ENCODE results near the gene BNC2. TPM values are rescaled to one million over a fixed set of nuclear protein-coding genes. Genes with fewer than 3 reads are reported as not detected.
A peak's percentile ranks its signal among the peaks of the same experiment; 100 is the strongest.

Gene BNC2
- total RNA-seq, 4 donors from 2014 or later, result 90.2 to 130 (median 100.0) TPM

DNA sequence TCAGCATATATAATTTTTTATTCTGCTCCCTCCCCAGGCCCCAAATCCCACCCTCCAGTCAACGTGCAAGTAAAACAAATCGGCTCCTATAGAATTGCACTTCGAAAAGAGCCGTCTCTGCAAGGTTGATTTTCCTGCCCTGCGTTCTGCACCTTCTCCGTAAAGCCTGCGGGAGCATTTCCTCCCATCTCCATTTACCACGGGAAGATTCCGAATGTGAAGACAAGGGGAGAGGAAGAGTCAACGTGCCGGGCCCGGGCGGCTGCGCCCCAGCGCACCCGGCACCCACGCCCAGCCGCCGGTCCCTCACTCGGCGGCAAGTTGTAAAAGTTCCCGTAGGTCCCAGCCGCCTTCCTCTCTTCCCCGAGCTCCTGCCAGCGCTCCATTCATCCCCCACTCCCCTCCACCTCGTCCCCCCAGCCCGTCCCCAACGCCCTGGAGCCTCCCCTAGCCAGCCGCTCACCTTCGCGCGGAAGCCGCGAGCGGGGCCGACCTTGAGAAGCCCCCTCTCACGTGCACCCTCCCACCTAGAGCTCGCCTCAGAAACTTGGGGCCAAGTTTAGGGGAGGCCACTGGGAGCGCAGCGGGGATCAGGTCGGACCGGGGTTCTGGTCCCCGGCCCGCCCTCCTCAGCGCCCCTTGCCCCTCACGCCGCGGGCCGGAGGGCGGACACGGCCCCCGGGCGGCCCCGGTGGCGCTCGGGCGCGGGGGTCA is 431 bp downstream of the BNC2 start:
- peak; percentile 4 for ATAC-seq
- Histone ChIP-seq H3K4me3 (peak overlapping the region; percentile 78 to 84), H3K36me3 (no peaks in the 10 kb centered on the region), H3K9me3 (no peaks in the 10 kb centered on the region), H3K4me1 (peaks cover 0 to 44% (median 0%) of the 10 kb centered on the region in 3 donors), H3K27me3 (no peaks in the 10 kb centered on the region), H3K27ac (peak overlapping the region; percentile 89 to 96 (median 92))
- TF ChIP-seq CTCF (IDR thresholded peaks at IDR 0.05), result peak in 1 of 4 experiments; percentile 16
- TF ChIP-seq POLR2AphosphoS5 (IDR thresholded peaks at IDR 0.05), result no peak
- WGBS, 2 donors (ENCODE audit: low coverage in 1 of 2), result 0% methylated on average over 7 to 23 of the region's 58 CpGs

GRCh38 chr9:16869131-16869881 is 1.2 kb downstream of the BNC2 start:
- 9 to 20% methylated on average over 10 to 21 of the region's 21 CpGs for WGBS, 2 donors (ENCODE audit: low coverage in 1 of 2)
- no peaks in the 10 kb centered on the region for H3K27me3 ChIP-seq
- peak overlapping the region; percentile 89 to 96 (median 92) for H3K27ac ChIP-seq
- no peaks in the 10 kb centered on the region for H3K36me3 ChIP-seq
- ATAC-seq, result no peak
- TF ChIP-seq EP300 (IDR thresholded peaks at IDR 0.05) (no peak), CTCF (IDR thresholded peaks at IDR 0.05) (no peak), POLR2A (IDR thresholded peaks at IDR 0.05) (no peak), POLR2AphosphoS5 (IDR thresholded peaks at IDR 0.05) (no peak)
- H3K9me3 ChIP-seq, result no peaks in the 10 kb centered on the region
- peak overlapping the region; percentile 78 to 84 for H3K4me3 ChIP-seq
- H3K4me1 ChIP-seq, result peaks cover 0 to 52% (median 0%) of the 10 kb centered on the region in 3 donors

GRCh38 chr9:16868701-16869100 is 1.8 kb downstream of the BNC2 start:
- no peak for ATAC-seq
- H3K9me3 ChIP-seq, result no peaks in the 10 kb centered on the region
- H3K4me1 ChIP-seq, result peaks cover 0 to 58% (median 0%) of the 10 kb centered on the region in 3 donors
- peak overlapping the region; percentile 89 to 96 (median 92) for H3K27ac ChIP-seq
- peak overlapping the region; percentile 78 to 84 for H3K4me3 ChIP-seq
- 17 to 33% methylated on average over 5 of the region's 5 CpGs for WGBS, 2 donors (ENCODE audit: low coverage in 1 of 2)
- H3K36me3 ChIP-seq, result no peaks in the 10 kb centered on the region
- TF ChIP-seq CTCF (IDR thresholded peaks at IDR 0.05) (no peak), POLR2A (IDR thresholded peaks at IDR 0.05) (no peak), EP300 (IDR thresholded peaks at IDR 0.05) (no peak), POLR2AphosphoS5 (IDR thresholded peaks at IDR 0.05) (no peak)
- no peaks in the 10 kb centered on the region for H3K27me3 ChIP-seq

- WGBS, 2 donors (ENCODE audit: low coverage in 1 of 2), result 7 to 13% methylated on average over 7 to 10 of the region's 10 CpGs
- peak overlapping the region; percentile 89 to 96 (median 92) for H3K27ac ChIP-seq
- H3K9me3 ChIP-seq, result no peaks in the 10 kb centered on the region
- no peaks in the 10 kb centered on the region for H3K27me3 ChIP-seq
- TF ChIP-seq POLR2A (IDR thresholded peaks at IDR 0.05), result no peak
- no peak for TF ChIP-seq CTCF (IDR thresholded peaks at IDR 0.05)
- TF ChIP-seq POLR2AphosphoS5 (IDR thresholded peaks at IDR 0.05), result peak; percentile 58
- TF ChIP-seq EP300 (IDR thresholded peaks at IDR 0.05), result no peak
- peaks cover 0 to 66% (median 5%) of the 10 kb centered on the region in 3 donors for H3K4me1 ChIP-seq
- H3K36me3 ChIP-seq, result no peaks in the 10 kb centered on the region
- peak overlapping the region; percentile 78 to 84 for H3K4me3 ChIP-seq
- ATAC-seq, result peak; percentile 57
Measured at GRCh38 chr9:16867576-16868311, 2.7 kb downstream of the BNC2 start.
